Measurements from ENCODE around the gene RTP1. TPM values are rescaled to one million over a fixed set of nuclear protein-coding genes. Genes with fewer than 3 reads are reported as not detected.

Gene RTP1
- total RNA-seq, 1 donor from 2014 or later: not detected

DNA sequence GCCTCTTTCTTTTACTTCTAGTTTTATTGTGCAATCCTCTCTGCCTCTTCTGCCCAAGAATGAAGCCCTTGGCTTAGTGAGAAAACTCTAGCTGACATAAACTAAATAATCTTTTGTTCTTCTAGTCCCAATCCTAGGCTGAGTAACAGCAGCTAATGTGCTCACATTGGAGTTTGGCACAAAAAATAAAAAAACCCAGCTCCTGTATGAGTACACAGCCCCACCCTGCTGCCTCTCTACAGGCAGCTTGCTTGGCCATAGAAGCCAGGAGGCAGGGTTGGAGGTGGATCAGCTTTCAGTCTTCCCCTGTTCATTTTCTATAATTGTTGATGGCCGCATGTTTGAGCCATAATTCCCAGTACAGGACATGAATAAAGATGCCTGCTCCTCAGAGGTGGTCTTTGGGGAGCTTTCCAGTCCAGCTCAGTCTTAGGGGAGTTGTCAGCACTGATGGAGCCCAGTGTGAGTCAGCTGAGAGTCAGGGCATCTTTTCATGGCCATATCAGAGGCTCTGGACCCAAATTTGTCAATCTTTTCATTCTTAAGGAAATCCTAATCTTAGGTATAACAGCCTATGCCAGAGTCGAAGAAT lies 46.7 kb downstream of the RTP1 start:
- DNase-seq (ENCODE audit: extremely low spot score, unreplicated experiment): no peak
- H3K4me3 Mint-ChIP-seq (ENCODE audit: unreplicated experiment): no peak overlapping the region
- TF ChIP-seq, protein P1, sequence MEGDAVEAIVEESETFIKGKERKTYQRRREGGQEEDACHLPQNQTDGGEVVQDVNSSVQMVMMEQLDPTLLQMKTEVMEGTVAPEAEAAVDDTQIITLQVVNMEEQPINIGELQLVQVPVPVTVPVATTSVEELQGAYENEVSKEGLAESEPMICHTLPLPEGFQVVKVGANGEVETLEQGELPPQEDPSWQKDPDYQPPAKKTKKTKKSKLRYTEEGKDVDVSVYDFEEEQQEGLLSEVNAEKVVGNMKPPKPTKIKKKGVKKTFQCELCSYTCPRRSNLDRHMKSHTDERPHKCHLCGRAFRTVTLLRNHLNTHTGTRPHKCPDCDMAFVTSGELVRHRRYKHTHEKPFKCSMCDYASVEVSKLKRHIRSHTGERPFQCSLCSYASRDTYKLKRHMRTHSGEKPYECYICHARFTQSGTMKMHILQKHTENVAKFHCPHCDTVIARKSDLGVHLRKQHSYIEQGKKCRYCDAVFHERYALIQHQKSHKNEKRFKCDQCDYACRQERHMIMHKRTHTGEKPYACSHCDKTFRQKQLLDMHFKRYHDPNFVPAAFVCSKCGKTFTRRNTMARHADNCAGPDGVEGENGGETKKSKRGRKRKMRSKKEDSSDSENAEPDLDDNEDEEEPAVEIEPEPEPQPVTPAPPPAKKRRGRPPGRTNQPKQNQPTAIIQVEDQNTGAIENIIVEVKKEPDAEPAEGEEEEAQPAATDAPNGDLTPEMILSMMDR (IDR thresholded peaks at IDR 0.05): no peak
- H3K9me3 Mint-ChIP-seq (ENCODE audit: unreplicated experiment): no peaks in the 10 kb centered on the region
- no peaks in the 10 kb centered on the region for H3K36me3 Mint-ChIP-seq (ENCODE audit: unreplicated experiment)
- H3K27me3 Mint-ChIP-seq (ENCODE audit: unreplicated experiment): no peaks in the 10 kb centered on the region
- H3K4me1 Mint-ChIP-seq (ENCODE audit: unreplicated experiment): no peaks in the 10 kb centered on the region
- H3K27ac Mint-ChIP-seq (ENCODE audit: unreplicated experiment): no peak overlapping the region

DNA sequence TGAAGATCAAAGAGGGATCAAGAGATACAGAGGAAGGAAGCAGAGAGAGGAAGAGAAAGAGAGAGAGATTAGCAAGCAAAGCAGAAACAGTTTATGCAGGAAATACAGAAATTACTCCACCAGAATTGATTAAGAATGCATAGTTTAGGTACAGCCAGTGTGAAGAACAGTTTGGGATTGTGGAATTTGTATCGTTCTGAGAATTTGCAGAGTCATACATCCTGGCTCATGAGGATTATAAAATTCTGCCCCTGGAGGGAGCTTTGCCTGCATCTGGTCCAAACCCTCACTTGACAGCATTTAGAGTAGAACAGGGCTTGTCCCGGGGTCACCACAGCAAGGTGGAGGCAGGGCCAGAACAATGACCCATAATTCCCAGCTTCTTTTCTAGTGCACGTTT lies 50.1 kb downstream of the RTP1 start:
- H3K27ac Mint-ChIP-seq (ENCODE audit: unreplicated experiment): no peak overlapping the region
- H3K27me3 Mint-ChIP-seq (ENCODE audit: unreplicated experiment): peaks cover 3% of the 10 kb centered on the region
- H3K4me3 Mint-ChIP-seq (ENCODE audit: unreplicated experiment): no peak overlapping the region
- no peak for DNase-seq (ENCODE audit: extremely low spot score, unreplicated experiment)
- H3K36me3 Mint-ChIP-seq (ENCODE audit: unreplicated experiment): no peaks in the 10 kb centered on the region
- no peaks in the 10 kb centered on the region for H3K4me1 Mint-ChIP-seq (ENCODE audit: unreplicated experiment)
- TF ChIP-seq, protein P1 (IDR thresholded peaks at IDR 0.05): no peak
- no peaks in the 10 kb centered on the region for H3K9me3 Mint-ChIP-seq (ENCODE audit: unreplicated experiment)

Other genes starting within 250 kb of the RTP1 start
- gene RPL39L, start 58.0 kb upstream of the RTP1 start, total RNA-seq: 16.6 and 19.5 TPM in 2 replicates
- gene MASP1, start 94.3 kb downstream of the RTP1 start, total RNA-seq: not detected in 2 replicates
- 0.21 TPM in 1 of 2 replicates, not detected in the other for gene RTP4, start 170.9 kb downstream of the RTP1 start, total RNA-seq

All from osteocyte (in vitro differentiated cells).